HCT116 (cell line): ENCODE measurements around the gene GATA3. TPM values are rescaled to one million over a fixed set of nuclear protein-coding genes. Genes with fewer than 3 reads are reported as not detected.

Experiments used
- ATAC-seq: fragments of 200-7000 bp; cut with Tn5 transposase; 2 replicates; pipeline ENCODE4 v1.9.1; 2020; ENCODE audit warnings: mild to moderate bottlenecking, moderate library complexity
- BruUV-seq: library from RNA; stranded (reverse); fragments of 400-500 nt; replicated peaks from 2 replicates; lab custom pipeline; 2021; lab: Mats Ljungman, UMichigan
- CTCF ChIA-PET: fragments of 300-600 bp; sonication (Branson Sonifier 250); formaldehyde crosslinking; loops from one replicate; lab custom pipeline; 2021; ENCODE audit warnings: antibody characterized with exemption; lab: Charles Lee
- POLR2A ChIA-PET: fragments of 300-600, 350-600 bp; sonication (Branson Sonifier 250); formaldehyde crosslinking; loops from one replicate; lab custom pipeline; 2021; ENCODE audit warnings: antibody characterized with exemption; lab: Charles Lee
- RAD21 ChIA-PET, 2 experiments: fragments of 300-600 bp; sonication (Branson Sonifier 250); formaldehyde crosslinking; loops; one replicate each; lab custom pipeline; 2023; ENCODE audit warnings: low total read pairs in 2 of 2; ENCODE audit not compliant: uncharacterized antibody in 2 of 2, unreplicated experiment in 2 of 2, low non-redundant PET in 1 of 2; lab: Charles Lee
- DNase-seq: peaks from one replicate; pipeline ENCODE4 v3.0.0-alpha.2; 2010; ENCODE audit warnings: low read depth, low spot score
- H2AFZ ChIP-seq: fragments of 200-600 bp; shearing (Covaris generic), sonication (generic); 2 replicates; pipeline ENCODE4 v1.6.1; 2017; ENCODE audit warnings: low read depth, mixed run types, mixed read lengths, antibody characterized with exemption, low read length; ENCODE audit not compliant: poor library complexity, severe bottlenecking
- H3K27ac ChIP-seq: 2 replicates; pipeline ENCODE4 v1.5.1; 2012; ENCODE audit warnings: low read depth, low read length
- H3K27me3 ChIP-seq: fragments of 200-600 bp; sonication (generic); 2 replicates; pipeline ENCODE4 v1.6.1; 2016; ENCODE audit warnings: mixed run types, low read length, mixed read lengths; ENCODE audit not compliant: insufficient read depth
- H3K36me3 ChIP-seq, 2 experiments: fragments of 200-500 bp in 1 of 2; fragments of 200-600 bp in 1 of 2; sonication (Bioruptor generic) in 1 of 2; sonication (generic) in 1 of 2; 2 replicates each; pipeline versions ENCODE4 v1.5.1 to v1.6.1; 2014 to 2016; ENCODE audit warnings: low read length in 2 of 2, inconsistent platforms in 1 of 2, mixed read lengths in 1 of 2, mixed run types in 1 of 2; ENCODE audit not compliant: insufficient read depth in 2 of 2, control insufficient read depth in 1 of 2
- H3K4me1 ChIP-seq, 2 experiments: fragments of 200-600 bp in 1 of 2; sonication (generic) in 1 of 2; 2 replicates each; pipeline versions ENCODE4 v1.5.1 to v1.6.1; 2012 to 2017; ENCODE audit warnings: low read length in 2 of 2, inconsistent platforms in 1 of 2, mild to moderate bottlenecking in 1 of 2, mixed read lengths in 1 of 2, mixed run types in 1 of 2, moderate library complexity in 1 of 2; ENCODE audit not compliant: insufficient read depth in 2 of 2, control insufficient read depth in 1 of 2
- H3K4me2 ChIP-seq: fragments of 200-600 bp; sonication (generic); 2 replicates; pipeline ENCODE4 v1.6.1; 2017; ENCODE audit warnings: mixed run types, low read length, mixed read lengths
- H3K4me3 ChIP-seq, 2 experiments: fragments of 200-600 bp in 1 of 2; sonication (generic) in 1 of 2; replicated peaks in 1 of 2; 2 replicates each; pipeline ENCODE4 v1.5.1; 2011 to 2016; ENCODE audit warnings: low read length in 2 of 2, control low read depth in 1 of 2, low read depth in 1 of 2, mild to moderate bottlenecking in 1 of 2, mixed read lengths in 1 of 2, mixed run types in 1 of 2
- H3K79me2 ChIP-seq: fragments of 200-600 bp; sonication (generic); 2 replicates; pipeline ENCODE4 v1.6.1; 2017; ENCODE audit warnings: mild to moderate bottlenecking, mixed run types, low read length, moderate library complexity, mixed read lengths; ENCODE audit not compliant: insufficient read depth
- H3K9ac ChIP-seq: fragments of 200-600 bp; sonication (generic); 2 replicates; pipeline ENCODE4 v1.6.1; 2016; ENCODE audit warnings: low read length, mixed read lengths
- H3K9me2 ChIP-seq: fragments of 200-600 bp; sonication (generic), shearing (Covaris generic); 2 replicates; pipeline ENCODE4 v1.6.1; 2017; ENCODE audit warnings: mixed run types, mild to moderate bottlenecking, moderate library complexity; ENCODE audit not compliant: insufficient read depth
- H3K9me3 ChIP-seq, 2 experiments: fragments of 200-500 bp in 1 of 2; fragments of 200-600 bp in 1 of 2; sonication (Bioruptor generic) in 1 of 2; sonication (generic) in 1 of 2; 2 replicates each; pipeline ENCODE4 v1.6.1; 2014 to 2017; ENCODE audit warnings: low read length in 2 of 2, mixed read lengths in 2 of 2, inconsistent platforms in 1 of 2, low read depth in 1 of 2, mild to moderate bottlenecking in 1 of 2, mixed run types in 1 of 2, moderate library complexity in 1 of 2; ENCODE audit not compliant: control insufficient read depth in 1 of 2, insufficient read depth in 1 of 2
- H4K20me1 ChIP-seq: fragments of 200-600 bp; sonication (generic), shearing (Covaris generic); 2 replicates; pipeline ENCODE4 v1.6.1; 2017; ENCODE audit warnings: mixed run types, mild to moderate bottlenecking, moderate library complexity; ENCODE audit not compliant: insufficient read depth
- CBX3 ChIP-seq: IDR thresholded peaks from 2 replicates; pipeline ENCODE4 v1.6.1; 2012; ENCODE audit warnings: low read depth
- CEBPB ChIP-seq: IDR thresholded peaks from 2 replicates; pipeline ENCODE4 v1.6.1; 2012; ENCODE audit warnings: low read depth
- EGR1 ChIP-seq: IDR thresholded peaks from 2 replicates; pipeline ENCODE4 v1.6.1; 2012; ENCODE audit warnings: low read depth
- EZH2 ChIP-seq: fragments of 200-600 bp; sonication (generic); IDR thresholded peaks from 2 replicates; pipeline ENCODE4 v1.6.1; 2017; ENCODE audit warnings: antibody characterized with exemption, mixed run types
- EZH2phosphoT487 ChIP-seq: fragments of 200-600 bp; IDR thresholded peaks from 2 replicates; pipeline ENCODE4 v1.6.1; 2018; ENCODE audit warnings: antibody characterized with exemption, borderline replicate concordance
- FOSL1 ChIP-seq: IDR thresholded peaks from 2 replicates; pipeline ENCODE4 v1.6.1; 2012; ENCODE audit warnings: low read depth
- JUND ChIP-seq: IDR thresholded peaks from 2 replicates; pipeline ENCODE4 v1.6.1; 2012
- POLR2A ChIP-seq: IDR thresholded peaks from 2 replicates; pipeline ENCODE4 v1.7.0; 2011; ENCODE audit warnings: borderline replicate concordance; ENCODE audit not compliant: insufficient read depth, insufficient read length; ENCODE audit errors: extremely low read depth
- POLR2AphosphoS5 ChIP-seq: IDR thresholded peaks from 2 replicates; pipeline ENCODE4 v1.6.1; 2011; ENCODE audit warnings: mild to moderate bottlenecking, low read depth, low read length, moderate library complexity
- RAD21 ChIP-seq: IDR thresholded peaks from 2 replicates; pipeline ENCODE4 v1.6.1; 2012; ENCODE audit warnings: low read depth, mild to moderate bottlenecking
- SIN3A ChIP-seq: IDR thresholded peaks from 2 replicates; pipeline ENCODE4 v1.6.1; 2012; ENCODE audit warnings: low read depth
- SP1 ChIP-seq: IDR thresholded peaks from 2 replicates; pipeline ENCODE4 v1.6.1; 2012; ENCODE audit warnings: low read depth
- SRF ChIP-seq: IDR thresholded peaks from 2 replicates; pipeline ENCODE4 v1.6.1; 2012; ENCODE audit warnings: low read depth
- TCF7L2 ChIP-seq: IDR thresholded peaks from 2 replicates; pipeline ENCODE4 v1.7.0; 2011; ENCODE audit warnings: borderline replicate concordance, inconsistent platforms; ENCODE audit not compliant: insufficient read depth, insufficient read length; ENCODE audit errors: extremely low read depth
- YY1 ChIP-seq: IDR thresholded peaks from 2 replicates; pipeline ENCODE4 v1.6.1; 2011; ENCODE audit warnings: low read length, low read depth, moderate library complexity, mild to moderate bottlenecking; ENCODE audit not compliant: insufficient replicate concordance; ENCODE audit errors: extremely low read depth
- ZNF274 ChIP-seq: fragments of 200-500 bp; sonication (Bioruptor generic); IDR thresholded peaks from 2 replicates; pipeline ENCODE4 v1.6.1; 2014; ENCODE audit warnings: mild to moderate bottlenecking, low read depth, low read length, inconsistent platforms
- intact Hi-C: fragments of 100-400 bp; cut with micrococcal nuclease; formaldehyde crosslinking; loops from 2 replicates; pipeline ENCODE4 v1.10.0; 2022
- total RNA-seq: library from RNA; stranded (reverse); gene quantifications from one replicate; pipeline ENCODE4 v1.2.1, GENCODE V29; 2021; ENCODE audit not compliant: unreplicated experiment
- TF ChIP-seq, protein P1 (sequence below): IDR thresholded peaks from 2 replicates; pipeline ENCODE4 v1.6.1; 2012
- TF ChIP-seq, protein P2 (sequence below): IDR thresholded peaks from 2 replicates; pipeline ENCODE4 v1.6.1; 2011; ENCODE audit warnings: mild to moderate bottlenecking, low read length, moderate library complexity; ENCODE audit not compliant: insufficient replicate concordance; ENCODE audit errors: extremely low read depth
- TF ChIP-seq, protein P3 (sequence below): IDR thresholded peaks from 2 replicates; pipeline ENCODE4 v1.6.1; 2012; ENCODE audit warnings: low read depth
- TF ChIP-seq, protein P4 (sequence below), 3 experiments: fragments of 200-600 bp in 1 of 3; sonication (generic) in 1 of 3; IDR thresholded peaks in 2 of 3; conservative IDR thresholded peaks in 1 of 3; 2 replicates each; pipeline ENCODE4 v1.5.1; 2012 to 2017; ENCODE audit warnings: low read depth in 2 of 3, low read length in 2 of 3, antibody characterized with exemption in 1 of 3, borderline replicate concordance in 1 of 3, control low read depth in 1 of 3, mild to moderate bottlenecking in 1 of 3, mixed read lengths in 1 of 3, mixed run types in 1 of 3, moderate library complexity in 1 of 3; ENCODE audit not compliant: insufficient read depth in 1 of 3

The GATA3 gene
- total RNA-seq, 1 experiment from 2014 or later: 2.7 TPM

DNA sequence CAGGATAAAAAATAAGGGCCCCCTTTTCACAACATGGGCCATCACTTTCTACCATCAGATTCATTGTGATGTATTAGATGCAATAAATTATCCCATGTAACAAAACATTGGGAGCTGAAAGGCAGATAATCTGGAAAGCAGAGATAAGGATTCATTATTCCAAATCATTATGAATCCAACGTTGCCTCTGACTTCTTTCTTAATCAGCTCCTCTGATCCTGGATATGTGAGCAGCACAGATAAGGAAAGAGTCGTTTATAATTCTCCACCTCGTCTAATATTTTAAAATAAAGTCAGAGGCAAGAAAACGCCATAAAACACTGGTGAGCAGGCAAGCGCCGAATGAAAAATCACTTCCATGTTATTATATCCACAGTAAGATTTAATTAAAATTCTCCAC is 13.8 kb upstream of the GATA3 start:
- no peak for ATAC-seq
- Histone ChIP-seq H3K9me2 (no peaks in the 10 kb centered on the region), H4K20me1 (no peaks in the 10 kb centered on the region), H3K4me1 (no peaks in the 10 kb centered on the region), H3K27ac (no peak overlapping the region), H3K9me3 (no peaks in the 10 kb centered on the region), H3K36me3 (no peaks in the 10 kb centered on the region), H3K4me2 (no peak overlapping the region), H3K9ac (no peak overlapping the region), H3K27me3 (peaks cover 60% of the 10 kb centered on the region), H3K79me2 (no peaks in the 10 kb centered on the region), H3K4me3 (no peak overlapping the region), H2AFZ (no peak overlapping the region)
- no peak for DNase-seq
- POLR2A ChIA-PET: no interaction called here
- intact Hi-C loops: no loop called here
- CTCF ChIA-PET: no interaction called here
- TF ChIP-seq, protein P1, sequence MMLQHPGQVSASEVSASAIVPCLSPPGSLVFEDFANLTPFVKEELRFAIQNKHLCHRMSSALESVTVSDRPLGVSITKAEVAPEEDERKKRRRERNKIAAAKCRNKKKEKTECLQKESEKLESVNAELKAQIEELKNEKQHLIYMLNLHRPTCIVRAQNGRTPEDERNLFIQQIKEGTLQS: no peak
- TF ChIP-seq SIN3A (no peak), EZH2 (no peak), ZNF274 (no peak), EGR1 (no peak), POLR2AphosphoS5 (no peak), CBX3 (no peak), SRF (no peak), RAD21 (no peak), JUND (no peak), SP1 (no peak), POLR2A (no peak), EZH2phosphoT487 (no peak), TCF7L2 (no peak), CEBPB (no peak), YY1 (no peak), FOSL1 (no peak)
- TF ChIP-seq, protein P2, sequence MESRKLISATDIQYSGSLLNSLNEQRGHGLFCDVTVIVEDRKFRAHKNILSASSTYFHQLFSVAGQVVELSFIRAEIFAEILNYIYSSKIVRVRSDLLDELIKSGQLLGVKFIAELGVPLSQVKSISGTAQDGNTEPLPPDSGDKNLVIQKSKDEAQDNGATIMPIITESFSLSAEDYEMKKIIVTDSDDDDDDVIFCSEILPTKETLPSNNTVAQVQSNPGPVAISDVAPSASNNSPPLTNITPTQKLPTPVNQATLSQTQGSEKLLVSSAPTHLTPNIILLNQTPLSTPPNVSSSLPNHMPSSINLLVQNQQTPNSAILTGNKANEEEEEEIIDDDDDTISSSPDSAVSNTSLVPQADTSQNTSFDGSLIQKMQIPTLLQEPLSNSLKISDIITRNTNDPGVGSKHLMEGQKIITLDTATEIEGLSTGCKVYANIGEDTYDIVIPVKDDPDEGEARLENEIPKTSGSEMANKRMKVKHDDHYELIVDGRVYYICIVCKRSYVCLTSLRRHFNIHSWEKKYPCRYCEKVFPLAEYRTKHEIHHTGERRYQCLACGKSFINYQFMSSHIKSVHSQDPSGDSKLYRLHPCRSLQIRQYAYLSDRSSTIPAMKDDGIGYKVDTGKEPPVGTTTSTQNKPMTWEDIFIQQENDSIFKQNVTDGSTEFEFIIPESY: no peak
- TF ChIP-seq, protein P3, sequence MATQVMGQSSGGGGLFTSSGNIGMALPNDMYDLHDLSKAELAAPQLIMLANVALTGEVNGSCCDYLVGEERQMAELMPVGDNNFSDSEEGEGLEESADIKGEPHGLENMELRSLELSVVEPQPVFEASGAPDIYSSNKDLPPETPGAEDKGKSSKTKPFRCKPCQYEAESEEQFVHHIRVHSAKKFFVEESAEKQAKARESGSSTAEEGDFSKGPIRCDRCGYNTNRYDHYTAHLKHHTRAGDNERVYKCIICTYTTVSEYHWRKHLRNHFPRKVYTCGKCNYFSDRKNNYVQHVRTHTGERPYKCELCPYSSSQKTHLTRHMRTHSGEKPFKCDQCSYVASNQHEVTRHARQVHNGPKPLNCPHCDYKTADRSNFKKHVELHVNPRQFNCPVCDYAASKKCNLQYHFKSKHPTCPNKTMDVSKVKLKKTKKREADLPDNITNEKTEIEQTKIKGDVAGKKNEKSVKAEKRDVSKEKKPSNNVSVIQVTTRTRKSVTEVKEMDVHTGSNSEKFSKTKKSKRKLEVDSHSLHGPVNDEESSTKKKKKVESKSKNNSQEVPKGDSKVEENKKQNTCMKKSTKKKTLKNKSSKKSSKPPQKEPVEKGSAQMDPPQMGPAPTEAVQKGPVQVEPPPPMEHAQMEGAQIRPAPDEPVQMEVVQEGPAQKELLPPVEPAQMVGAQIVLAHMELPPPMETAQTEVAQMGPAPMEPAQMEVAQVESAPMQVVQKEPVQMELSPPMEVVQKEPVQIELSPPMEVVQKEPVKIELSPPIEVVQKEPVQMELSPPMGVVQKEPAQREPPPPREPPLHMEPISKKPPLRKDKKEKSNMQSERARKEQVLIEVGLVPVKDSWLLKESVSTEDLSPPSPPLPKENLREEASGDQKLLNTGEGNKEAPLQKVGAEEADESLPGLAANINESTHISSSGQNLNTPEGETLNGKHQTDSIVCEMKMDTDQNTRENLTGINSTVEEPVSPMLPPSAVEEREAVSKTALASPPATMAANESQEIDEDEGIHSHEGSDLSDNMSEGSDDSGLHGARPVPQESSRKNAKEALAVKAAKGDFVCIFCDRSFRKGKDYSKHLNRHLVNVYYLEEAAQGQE: no peak
- TF ChIP-seq, protein P4, sequence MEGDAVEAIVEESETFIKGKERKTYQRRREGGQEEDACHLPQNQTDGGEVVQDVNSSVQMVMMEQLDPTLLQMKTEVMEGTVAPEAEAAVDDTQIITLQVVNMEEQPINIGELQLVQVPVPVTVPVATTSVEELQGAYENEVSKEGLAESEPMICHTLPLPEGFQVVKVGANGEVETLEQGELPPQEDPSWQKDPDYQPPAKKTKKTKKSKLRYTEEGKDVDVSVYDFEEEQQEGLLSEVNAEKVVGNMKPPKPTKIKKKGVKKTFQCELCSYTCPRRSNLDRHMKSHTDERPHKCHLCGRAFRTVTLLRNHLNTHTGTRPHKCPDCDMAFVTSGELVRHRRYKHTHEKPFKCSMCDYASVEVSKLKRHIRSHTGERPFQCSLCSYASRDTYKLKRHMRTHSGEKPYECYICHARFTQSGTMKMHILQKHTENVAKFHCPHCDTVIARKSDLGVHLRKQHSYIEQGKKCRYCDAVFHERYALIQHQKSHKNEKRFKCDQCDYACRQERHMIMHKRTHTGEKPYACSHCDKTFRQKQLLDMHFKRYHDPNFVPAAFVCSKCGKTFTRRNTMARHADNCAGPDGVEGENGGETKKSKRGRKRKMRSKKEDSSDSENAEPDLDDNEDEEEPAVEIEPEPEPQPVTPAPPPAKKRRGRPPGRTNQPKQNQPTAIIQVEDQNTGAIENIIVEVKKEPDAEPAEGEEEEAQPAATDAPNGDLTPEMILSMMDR (IDR thresholded peaks at IDR 0.05 in 2 of 3, conservative IDR thresholded peaks at IDR 0.05 in 1 of 3; ENCODE audit: borderline replicate concordance in 1 of 3, insufficient read depth in 1 of 3, low read depth in 2 of 3, low read length in 2 of 3): no peak
- no TSS peak for BruUV-seq
- RAD21 ChIA-PET: no interaction called here
